GM18909 (cell line): Measurements from ENCODE around the gene PRRT3.
A peak's percentile ranks its signal among the peaks of the same experiment; 100 is the strongest.

ENCODE experiments used
- ATAC-seq: cut with Tn5 transposase; IDR thresholded peaks from one replicate; pipeline ENCODE4 v1.9.1; 2021; ENCODE audit warnings: mild to moderate bottlenecking; ENCODE audit not compliant: unreplicated experiment, poor library complexity

The PRRT3 gene

DNA sequence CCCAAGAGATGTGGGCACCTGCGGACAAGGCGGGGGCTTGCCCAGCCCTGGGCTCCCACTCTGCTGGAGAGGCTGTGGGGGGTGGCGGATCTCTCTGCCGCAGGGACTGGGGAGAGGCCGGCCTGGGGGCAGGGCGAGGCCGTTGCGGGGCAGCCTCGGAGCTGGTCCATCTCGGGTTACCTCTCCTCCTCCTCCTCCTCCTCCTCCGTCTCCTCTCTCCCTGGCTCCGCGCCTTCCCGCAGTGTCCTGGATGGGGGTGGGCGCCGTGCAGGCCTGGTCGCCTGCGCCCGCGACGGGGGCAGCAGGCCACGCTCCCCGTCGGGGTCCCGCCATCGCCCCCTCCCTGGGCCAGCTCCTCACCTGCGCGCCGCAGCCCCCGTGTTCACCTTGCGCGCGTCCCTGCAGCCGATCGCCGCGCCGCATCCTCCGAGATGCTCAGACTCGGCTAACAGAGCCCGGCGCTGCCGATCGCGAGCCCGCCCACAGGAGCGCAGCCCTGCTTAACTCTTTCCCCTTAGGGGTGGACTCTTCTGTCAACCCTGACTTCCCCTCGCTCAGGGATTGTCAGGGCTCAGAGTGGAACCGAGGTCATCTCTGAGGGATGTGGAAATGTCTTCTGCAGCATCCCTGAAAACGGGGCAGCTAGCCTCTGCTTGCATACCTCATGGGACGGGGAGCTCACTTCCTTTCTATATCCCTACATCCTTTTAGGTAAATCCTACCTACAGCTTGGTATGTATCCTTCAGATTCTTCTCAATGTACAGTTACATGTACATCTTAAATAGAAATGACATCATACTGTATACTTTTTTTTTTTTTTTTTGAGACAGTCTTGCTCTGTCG is at the start of gene PRRT3:
Gene PRRT3 (minus strand): TSS at position 447 of the 844 bp plus-strand sequence. CDS start 2,293 bp downstream, outside the sequence.
- peak; percentile 70 for ATAC-seq

DNA sequence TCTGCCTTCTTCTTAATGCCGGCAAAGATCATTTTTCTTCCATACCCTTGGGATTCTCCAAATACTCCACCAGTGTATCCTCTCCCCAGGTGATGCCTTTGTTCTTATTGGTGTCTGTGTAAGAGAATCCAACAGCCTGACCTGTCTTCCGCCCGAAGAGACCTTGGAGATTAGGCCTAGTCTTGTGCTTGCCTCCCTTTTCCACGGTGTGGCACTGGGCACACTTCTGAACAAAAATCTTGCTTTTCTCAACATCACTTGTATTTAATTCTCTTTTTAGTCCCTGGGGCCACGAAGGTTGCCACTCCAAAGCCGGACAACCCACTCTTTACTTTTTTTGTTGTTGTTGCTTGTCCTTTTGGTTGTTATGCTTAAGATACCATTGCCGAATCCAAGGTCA is 48.5 kb upstream of the PRRT3 start:
- ATAC-seq, result no peak

DNA sequence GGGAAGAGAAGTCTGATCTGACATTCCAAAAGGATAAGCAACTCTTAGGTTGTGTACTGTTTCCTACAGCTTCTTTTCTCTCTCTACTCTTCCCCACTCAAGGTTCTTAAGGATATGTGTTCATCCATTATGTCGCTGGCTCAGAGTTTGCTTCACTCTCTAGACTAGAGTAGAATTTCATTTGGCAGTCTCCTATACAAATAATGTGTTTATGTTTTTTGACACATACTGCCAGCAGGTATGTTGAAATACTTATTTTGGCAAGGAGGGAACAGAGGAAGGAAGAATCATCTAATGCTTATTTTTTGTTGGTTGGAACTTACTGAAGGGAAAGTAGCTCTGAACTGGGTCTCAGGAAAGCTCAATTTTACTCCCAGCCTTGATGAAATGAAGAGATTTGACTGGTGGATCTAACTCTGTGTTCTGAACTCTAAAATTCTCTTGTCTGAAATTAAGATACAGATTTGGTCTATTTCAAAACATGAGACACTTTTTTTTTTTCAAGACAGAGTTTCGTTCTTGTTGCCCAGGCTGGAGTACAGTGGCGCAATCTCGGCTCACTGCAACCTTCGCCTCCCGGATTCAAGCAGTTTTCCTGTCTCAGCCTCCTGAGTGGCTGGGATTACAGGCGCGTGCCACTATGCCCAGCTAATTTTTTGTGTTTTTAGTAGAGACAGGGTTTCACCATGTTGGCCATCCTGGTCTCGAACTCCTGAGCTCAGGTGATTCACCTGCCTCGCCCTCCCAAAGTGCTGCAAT is 42.1 kb upstream of the PRRT3 start:
- ATAC-seq, result no peak

DNA sequence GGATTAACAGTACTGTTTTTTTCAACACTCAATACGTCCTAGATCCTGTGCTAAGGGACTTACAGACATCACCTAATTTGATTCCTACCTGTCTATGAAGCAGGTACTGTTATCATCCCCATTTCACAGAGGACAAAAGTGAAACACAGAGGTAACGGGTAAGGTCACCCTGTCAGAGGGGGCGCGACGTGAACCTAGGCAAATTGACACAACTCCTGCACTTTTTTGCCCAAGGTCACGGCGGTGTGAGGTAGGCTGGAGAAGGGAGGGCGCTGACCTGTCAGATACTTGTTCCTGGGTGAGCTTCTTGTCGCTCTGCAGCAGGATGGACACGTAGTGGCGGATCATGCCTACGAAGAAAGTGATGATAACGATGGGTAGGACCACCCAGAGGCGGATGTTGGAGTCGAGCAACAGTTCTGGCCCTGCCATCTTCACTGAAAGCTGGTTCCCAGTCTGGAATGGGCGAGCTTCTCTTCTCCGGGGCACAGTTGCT is 34.1 kb upstream of the PRRT3 start:
- peak; percentile 35 for ATAC-seq

DNA sequence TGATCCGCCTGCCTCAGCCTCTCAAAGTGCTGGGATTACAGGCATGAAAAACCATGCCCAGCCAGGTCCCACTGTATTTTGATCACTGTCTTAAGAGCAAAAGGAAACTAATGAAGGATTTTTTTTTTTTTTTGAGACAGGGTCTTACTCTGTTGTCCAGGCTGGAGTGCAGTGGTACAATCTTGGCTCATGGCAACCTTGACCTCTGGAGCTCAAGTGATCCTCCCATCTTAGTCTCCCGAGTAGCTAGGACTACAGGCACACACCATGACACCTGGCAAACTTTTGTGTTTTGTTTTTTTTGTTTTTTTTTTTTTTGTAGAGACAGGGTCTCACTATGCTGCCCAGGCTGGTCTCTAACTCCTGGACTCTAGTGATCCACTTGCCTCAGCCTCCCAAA is 28.0 kb upstream of the PRRT3 start:
- no peak for ATAC-seq

DNA sequence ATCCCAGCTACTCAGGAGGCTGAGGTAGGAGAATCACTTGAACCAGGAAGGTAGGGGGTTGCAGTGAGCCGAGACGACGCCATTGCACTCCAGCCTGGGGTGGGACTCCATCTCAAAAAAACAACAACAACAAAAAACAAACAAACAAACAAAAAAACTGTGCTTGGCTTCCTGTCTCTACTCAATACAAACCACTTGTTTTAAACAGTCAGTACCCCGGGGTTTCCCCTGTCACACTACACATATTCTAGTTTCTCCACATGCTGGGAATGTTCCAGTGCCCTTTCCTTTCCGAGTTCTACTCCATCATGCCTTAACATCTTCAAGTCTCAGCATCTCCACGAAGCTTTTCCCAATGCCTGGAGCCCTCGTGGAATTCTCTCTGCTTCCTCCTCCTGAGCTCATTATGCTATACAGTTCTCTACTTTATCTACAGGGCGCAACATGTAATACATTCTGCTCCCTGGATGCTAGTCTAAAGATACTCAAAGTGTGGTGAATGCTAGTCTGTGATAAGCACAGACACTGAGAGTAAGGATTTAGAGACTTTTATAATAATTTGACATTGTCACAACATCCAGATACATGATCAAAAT is 26.6 kb upstream of the PRRT3 start:
- ATAC-seq, result no peak

DNA sequence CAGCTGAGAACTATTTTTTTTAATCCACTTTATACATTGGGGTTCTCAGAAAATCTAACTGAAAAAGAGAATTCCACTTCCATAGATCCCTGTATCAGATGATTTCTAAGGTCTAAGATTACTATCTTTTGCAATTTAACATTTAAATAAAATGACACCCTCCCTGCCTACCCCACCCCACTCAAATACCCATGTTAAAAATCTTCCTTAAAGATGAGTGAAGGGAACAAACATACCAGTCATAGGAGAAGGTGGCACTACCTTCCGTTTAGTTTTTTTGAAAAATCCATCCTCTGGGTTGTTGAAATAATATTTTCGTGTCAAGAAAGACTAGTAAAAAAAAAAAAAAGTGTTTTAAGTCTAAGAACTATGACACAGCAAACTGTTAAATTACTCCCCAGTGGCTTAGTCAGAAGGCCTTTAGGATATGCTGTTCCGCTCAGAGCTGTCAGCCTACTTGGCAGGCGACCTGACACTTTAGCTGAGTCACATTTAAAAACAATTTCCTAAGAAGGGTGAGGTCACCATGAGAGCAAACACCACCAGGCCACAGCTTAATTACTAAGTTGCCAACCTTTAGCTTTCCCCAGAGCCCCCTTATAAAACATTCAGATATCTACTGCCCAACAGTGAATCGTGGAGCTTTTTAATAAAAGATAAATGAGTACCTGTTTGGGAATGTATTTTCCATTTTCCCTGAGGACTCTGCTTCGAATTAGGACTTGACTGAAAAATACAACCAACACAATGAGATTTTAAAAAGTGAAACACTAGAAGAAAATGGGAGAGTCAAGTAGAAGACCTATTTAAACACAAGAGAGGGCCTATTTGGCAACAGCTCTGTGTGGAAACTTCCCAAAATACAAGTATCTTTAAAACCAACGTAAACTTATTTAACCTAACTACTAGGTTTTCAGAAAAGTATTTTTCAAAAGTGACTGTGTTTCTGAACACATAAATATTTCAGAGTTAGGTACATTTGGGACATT is 24.8 kb upstream of the PRRT3 start:
- no peak for ATAC-seq

DNA sequence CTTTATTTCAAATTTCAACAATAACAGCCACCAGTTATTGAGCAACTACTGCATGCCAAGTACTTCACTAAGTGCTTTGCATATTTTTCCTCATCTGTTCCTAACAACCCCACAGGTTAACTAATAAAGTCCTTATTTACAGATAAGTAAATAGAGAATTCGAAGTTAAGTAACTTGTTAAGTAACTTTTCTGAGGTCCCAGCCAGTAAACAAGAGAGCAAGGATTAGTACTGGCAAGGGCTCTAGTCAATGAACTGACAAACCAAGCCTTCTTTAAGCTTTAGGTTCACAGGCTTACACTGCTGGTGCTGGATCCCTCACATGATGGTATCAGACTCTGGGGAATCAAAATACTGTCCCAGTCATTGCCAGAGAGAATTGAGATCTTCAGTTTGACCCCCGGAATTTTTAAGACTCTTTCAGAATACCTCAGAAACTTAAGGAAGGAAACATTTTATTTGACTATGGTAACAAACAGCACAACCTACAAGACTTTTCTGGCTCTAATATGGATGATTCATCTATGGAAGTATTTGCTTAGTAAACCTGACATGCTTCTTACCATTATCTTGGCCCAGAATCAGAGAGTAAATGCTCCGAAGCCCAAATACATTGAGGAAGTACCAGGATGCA is 17.9 kb upstream of the PRRT3 start:
- ATAC-seq, result no peak

DNA sequence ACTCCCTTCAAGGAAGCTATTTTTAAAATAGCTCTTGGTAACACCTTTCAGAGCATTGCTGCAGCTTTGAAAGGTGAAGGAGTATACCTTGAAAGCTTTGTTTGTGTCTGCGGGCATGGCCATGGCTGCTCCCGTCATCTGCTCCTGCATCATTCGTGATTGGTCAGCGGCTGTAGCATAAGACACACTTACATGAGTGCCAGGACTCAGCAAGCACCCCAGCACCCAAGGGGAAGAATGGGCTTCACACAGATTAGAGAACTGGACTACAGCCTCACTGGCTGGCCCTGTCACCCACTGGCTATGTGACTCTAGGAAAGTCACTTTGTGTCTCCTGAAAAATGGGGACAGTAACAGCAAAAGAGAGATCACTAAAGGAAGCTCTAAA is 17.4 kb upstream of the PRRT3 start:
- ATAC-seq, result no peak

DNA sequence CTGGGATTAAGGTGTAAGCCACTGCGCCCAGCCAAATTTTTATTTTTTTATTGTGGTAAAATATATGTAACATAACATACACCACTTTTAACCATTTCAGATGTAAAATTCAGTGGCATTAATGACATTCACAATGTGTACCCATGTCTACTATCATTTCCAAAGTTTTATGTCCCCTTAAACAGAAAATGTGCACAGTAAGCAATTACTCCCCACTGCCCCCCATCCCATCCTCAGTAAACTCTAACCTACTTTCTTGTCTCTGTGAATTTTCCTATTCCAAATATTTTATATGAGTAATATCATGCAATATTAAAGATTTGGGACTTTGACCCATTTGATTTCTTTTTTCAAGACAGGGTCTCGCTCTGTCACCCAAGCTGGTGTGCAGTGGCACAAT is 14.6 kb upstream of the PRRT3 start:
- no peak for ATAC-seq

DNA sequence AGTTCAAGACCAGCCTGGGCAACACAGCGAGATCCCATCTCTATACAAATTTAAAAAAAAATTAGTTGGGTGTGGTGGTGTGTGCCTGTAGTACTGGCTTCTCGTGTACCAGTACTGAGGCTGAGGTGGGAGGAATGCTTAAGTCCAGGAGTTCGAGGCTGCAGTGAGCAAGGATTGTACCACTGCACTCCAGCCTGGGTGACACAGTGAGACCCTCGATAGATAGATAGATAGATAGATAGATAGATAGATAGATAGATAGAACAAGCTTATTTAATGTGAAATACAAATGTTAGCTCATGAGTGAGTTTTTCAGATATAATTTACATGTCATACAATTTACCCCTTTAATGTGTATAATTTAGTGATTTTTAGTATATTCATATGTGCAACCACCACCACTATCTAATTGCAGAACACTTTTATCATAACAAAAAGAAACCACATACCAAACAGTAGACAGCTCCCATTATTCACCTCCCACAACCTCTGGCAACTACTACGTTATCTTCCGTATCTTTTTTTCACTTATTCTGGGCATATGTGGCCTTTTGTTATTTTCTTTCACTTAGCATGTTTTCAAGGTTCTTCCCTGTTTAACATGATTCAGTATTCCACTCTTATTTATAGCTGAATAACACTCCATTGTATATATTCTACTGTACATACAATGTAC is 13.1 kb upstream of the PRRT3 start:
- no peak for ATAC-seq

DNA sequence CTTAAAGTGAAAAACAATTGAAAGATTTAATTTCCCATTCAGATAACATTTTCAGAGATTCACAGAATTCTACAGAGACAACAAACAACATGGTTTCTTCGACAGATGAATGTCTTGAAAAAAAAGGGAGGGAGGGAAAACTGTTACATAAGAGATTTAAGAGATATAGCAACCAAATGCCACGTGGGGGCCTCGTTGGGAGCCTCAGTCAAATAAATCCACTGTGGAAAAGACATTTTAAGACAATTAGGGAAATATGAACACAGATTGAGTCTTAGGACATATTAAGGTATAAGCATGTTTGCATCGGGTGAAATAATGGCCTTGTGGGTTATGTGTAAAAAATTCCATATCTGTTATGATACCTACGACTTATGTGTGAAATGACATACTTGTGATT is 5.0 kb upstream of the PRRT3 start:
- ATAC-seq, result no peak

DNA sequence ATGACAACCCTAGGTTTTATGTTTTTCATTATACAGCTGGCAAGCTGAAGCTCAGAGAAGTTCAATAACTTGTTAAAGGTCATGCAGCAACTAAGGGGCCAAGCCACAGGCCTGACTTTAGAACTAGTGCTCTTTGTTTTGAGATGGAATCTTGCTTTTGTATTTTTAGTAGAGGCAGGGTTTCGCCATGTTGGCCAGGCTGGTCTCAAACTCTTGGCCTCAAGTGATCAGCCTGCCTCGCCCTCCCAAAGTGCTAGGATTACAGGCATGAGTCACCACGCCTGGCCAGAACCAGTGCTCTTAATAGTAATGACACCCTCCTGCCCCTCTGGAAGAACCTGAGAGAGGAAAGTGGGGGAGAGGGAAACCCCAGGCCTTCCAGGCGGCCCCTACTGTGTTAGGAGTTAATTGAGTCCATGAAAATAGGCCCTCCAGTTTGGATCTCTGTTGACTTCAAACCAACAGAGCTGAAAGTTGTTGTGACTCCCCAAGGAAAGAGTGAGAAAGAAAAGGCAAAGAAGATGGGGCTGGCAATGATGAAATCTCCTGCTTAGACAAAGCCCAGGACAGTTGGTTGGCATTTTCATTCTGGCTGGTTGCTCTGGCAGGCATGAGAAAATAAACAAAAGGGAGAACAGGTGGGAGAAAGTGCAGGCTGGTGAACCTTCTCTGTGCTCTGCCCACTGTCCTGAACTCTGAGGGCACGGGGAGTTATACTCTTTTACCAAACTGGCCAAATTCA is 3.6 kb upstream of the PRRT3 start:
- no peak for ATAC-seq

DNA sequence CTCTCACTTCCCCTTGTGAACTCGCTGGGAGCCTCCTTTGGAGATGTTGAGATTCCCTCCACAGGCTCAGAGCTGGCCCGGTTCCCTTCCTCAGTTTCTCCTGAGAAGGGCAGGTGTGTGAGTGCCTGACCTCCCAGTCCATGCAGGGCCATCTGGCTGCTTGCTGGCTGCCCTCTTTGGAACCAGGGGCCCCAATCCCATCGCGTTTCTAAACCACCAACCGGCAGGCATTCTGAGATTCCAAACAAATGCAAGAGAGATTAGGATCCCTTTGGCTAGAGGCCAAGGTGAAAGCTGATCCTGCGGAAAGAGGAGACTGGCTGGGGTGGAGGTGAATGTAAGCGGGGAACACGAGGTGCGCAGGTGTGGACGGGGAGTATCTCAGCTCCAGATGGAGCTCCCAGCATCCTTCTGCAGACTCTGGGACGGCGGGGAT is 2.9 kb upstream of the PRRT3 start:
- no peak for ATAC-seq

DNA sequence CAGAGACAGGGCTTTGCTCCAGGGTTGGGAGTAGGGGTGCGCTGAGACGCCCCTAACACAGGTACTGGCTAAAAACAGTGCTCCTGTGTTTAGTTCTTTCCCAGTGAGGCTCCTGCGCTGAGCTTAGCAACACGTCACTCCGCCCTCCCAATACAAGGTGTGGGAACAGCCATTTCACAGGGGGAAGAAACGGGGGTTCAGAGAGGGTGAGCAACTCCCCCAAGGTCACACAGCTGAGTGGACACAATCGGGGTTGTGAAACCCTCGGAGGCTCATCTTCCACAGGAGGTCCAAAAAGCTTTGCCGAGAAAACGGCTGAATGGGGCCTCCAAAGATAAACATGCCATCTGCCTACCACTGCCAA is 628 bp downstream of the PRRT3 start:
- ATAC-seq, result peak; percentile 17

DNA sequence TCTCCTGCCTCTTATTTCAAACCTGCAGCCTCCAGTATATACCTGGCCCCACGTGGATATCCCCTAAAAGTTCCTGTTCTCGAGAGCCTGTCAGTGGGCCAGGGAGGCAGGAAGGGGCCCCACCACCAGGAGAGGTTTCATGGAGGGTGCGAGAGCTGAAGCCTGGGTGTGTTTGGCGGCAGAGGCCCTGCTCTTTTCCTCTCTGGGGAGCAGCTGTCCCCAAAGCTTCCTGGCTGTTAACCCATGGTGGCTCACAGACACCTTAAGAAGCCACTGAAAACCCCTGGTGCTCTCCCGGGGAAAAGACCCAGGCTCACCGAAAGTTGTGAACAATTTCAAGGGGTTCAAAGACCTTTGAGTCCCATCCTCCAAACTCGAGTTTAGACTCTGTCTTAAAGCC is 1.1 kb downstream of the PRRT3 start:
- ATAC-seq, result peak; percentile 37

DNA sequence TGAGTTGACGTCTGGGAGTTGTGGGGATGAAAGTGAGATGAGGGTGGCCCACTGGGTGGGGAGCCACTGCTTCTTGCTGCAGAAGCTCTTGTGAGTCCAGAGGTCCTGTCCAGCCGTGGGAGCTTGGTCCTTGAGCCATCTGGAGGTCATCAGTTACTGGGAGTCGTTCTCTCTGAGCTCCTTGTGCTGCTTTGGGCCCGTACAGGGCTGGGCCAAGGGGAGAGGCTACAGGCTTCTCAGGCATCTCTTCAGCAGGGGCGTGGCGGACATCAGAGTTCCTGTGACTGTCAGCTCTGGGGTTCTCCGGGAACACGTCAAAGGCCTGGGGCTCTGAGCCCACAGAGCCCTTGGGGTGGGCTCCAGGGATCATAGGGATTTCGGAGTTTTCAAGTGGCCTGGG is 2.6 kb downstream of the PRRT3 start:
- no peak for ATAC-seq

DNA sequence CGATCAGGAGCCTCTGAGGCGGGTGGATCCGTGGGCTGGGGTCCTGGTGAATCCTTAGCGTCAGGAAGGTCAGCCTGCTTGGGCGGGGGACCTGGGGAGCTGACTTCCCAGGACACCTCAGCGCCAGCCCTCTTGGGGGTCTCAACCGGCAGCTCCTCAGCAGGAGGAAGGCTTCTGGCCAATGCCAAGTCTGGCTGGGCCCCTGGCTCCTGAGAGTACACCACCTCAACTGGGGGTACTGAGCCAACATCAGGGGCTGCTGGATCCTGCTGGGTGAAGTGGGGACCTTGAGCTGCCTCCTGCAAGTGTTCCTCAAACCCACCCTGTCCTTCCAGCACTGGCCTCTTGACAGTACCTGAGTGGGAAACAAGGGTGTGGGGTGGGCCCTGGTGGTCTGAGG is 3.1 kb downstream of the PRRT3 start:
- ATAC-seq, result no peak
